Duodenal mucosa (tissue), 2 donors: ENCODE results near the gene KRTAP10-4.

Source experiments
- H3K27ac ChIP-seq: one replicate; pipeline ENCODE4 v1.7.0; 2013; ENCODE audit warnings: low read depth, low read length
- H3K27me3 ChIP-seq, 2 donors: one replicate each; pipeline ENCODE4 v1.7.0; 2013; ENCODE audit warnings: low read length in 2 of 2, control low read depth in 1 of 2; ENCODE audit not compliant: insufficient read depth in 2 of 2, control insufficient read depth in 1 of 2
- H3K36me3 ChIP-seq, 2 donors: one replicate each; pipeline ENCODE4 v1.7.0; 2013; ENCODE audit warnings: low read length in 2 of 2, control low read depth in 1 of 2; ENCODE audit not compliant: insufficient read depth in 2 of 2, control insufficient read depth in 1 of 2
- H3K4me1 ChIP-seq, 2 donors: one replicate each; pipeline ENCODE4 v1.7.0; 2013; ENCODE audit warnings: low read length in 2 of 2, control low read depth in 1 of 2; ENCODE audit not compliant: insufficient read depth in 2 of 2, control insufficient read depth in 1 of 2
- H3K4me3 ChIP-seq, 2 donors: one replicate each; pipeline ENCODE4 v1.7.0; 2013; ENCODE audit warnings: low read length in 2 of 2, low read depth in 1 of 2
- H3K9ac ChIP-seq, 2 donors: one replicate each; pipeline ENCODE4 v1.7.0; 2013; ENCODE audit warnings: low read length in 2 of 2, low read depth in 1 of 2
- H3K9me3 ChIP-seq, 2 donors: one replicate each; pipeline ENCODE4 v1.7.0; 2013; ENCODE audit warnings: low read length in 2 of 2, control low read depth in 1 of 2; ENCODE audit not compliant: control insufficient read depth in 1 of 2

The KRTAP10-4 gene

GRCh38 chr21:44618504-44618903 lies 45.0 kb downstream of the KRTAP10-4 start:
- peaks cover 0 to 11% of the 10 kb centered on the region in 2 donors for H3K4me1 ChIP-seq
- no peak overlapping the region for H3K27ac ChIP-seq
- no peak overlapping the region for H3K4me3 ChIP-seq
- no peaks in the 10 kb centered on the region for H3K27me3 ChIP-seq
- H3K9me3 ChIP-seq = peaks cover 5 to 7% of the 10 kb centered on the region in 2 donors
- H3K9ac ChIP-seq = no peak overlapping the region
- no peaks in the 10 kb centered on the region for H3K36me3 ChIP-seq

DNA sequence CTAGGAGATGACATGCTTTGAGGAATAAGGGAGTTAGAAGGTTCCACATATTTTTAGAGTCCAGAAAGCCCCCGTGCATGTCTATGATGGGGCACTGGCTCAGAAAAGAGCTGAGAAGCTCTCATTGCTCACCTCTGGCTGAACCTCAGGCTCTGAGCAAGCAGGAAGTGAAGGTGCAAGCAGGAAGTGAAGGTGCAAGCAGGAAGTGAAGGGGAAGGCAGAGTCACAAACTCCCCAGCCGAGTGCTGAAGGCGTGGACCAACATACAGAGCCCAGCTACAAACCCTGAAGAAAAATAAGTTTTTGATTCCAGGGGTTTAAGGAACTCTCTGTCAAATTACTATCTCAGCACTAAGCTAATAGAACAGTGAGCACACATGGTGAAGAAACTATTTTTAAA lies 45.4 kb downstream of the KRTAP10-4 start:
- Histone ChIP-seq H3K27ac (no peak overlapping the region), H3K9me3 (peaks cover 9% of the 10 kb centered on the region in 2 donors), H3K9ac (no peak overlapping the region), H3K36me3 (no peaks in the 10 kb centered on the region), H3K4me3 (no peak overlapping the region), H3K4me1 (peaks cover 0 to 11% of the 10 kb centered on the region in 2 donors), H3K27me3 (no peaks in the 10 kb centered on the region)

DNA sequence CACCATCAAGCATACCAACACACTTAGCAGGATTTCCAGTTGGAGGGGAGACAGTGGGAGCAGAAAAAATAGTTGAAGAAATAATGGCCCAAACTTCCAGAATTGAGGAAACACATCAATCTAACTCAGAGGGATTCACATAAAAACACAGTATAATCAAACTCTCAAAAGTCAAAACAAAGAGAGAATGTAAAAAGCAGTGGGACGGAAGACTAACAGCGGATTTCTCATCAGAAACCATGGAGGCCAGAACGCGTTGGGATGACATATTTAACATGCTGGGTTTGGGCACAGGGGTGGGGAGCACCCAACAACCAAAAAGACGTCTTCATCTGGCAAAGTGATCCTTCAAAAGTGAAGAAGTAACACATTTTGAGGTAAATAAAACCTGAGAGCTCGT lies 46.4 kb downstream of the KRTAP10-4 start:
- Histone ChIP-seq H3K36me3 (no peaks in the 10 kb centered on the region), H3K27ac (no peak overlapping the region), H3K9me3 (peaks cover 11 to 15% of the 10 kb centered on the region in 2 donors), H3K4me1 (peaks cover 0 to 11% of the 10 kb centered on the region in 2 donors), H3K4me3 (no peak overlapping the region), H3K27me3 (no peaks in the 10 kb centered on the region), H3K9ac (no peak overlapping the region)

- no peaks in the 10 kb centered on the region for H3K36me3 ChIP-seq
- H3K9me3 ChIP-seq = peaks cover 11 to 15% of the 10 kb centered on the region in 2 donors
Measured at GRCh38 chr21:44623575-44623974, 50.0 kb downstream of the KRTAP10-4 start.

More at GRCh38 chr21:44623575-44623974, 50.0 kb downstream of the KRTAP10-4 start:
- H3K9ac ChIP-seq = no peak overlapping the region
- peaks cover 0 to 8% of the 10 kb centered on the region in 2 donors for H3K4me1 ChIP-seq
- no peak overlapping the region for H3K4me3 ChIP-seq
- H3K27me3 ChIP-seq = no peaks in the 10 kb centered on the region
- H3K27ac ChIP-seq = no peak overlapping the region
